22Rv1 (cell line): Measurements from ENCODE around the gene FAM209B.

ENCODE experiments used
- CTCF ChIP-seq: fragments of 450-650 bp; IDR thresholded peaks from 2 replicates; pipeline ENCODE4 v1.5.1; 2017; ENCODE audit warnings: mild to moderate bottlenecking
- ZFX ChIP-seq: fragments of 450-650 bp; IDR thresholded peaks from 2 replicates; pipeline ENCODE4 v1.6.1; 2017; ENCODE audit warnings: antibody characterized with exemption, borderline replicate concordance

- no peak for TF ChIP-seq CTCF
- TF ChIP-seq ZFX = no peak
Measured at GRCh38 chr20:56519551-56519950, 13.5 kb upstream of the FAM209B start.
